Fibroblast of the aortic adventitia (primary cell): Measurements from ENCODE around the gene SLC25A21. TPM values are rescaled to one million over a fixed set of nuclear protein-coding genes. Genes with fewer than 3 reads are reported as not detected.

Source experiments
- DNase-seq: peaks from one replicate; pipeline ENCODE4 v3.0.0-alpha.2; 2010; ENCODE audit warnings: low read depth
- H3K4me3 ChIP-seq: 2 replicates; pipeline ENCODE4 v1.5.1; 2011; ENCODE audit warnings: low read depth, mild to moderate bottlenecking, control low read depth, low read length, moderate library complexity
- CTCF ChIP-seq: IDR thresholded peaks from 2 replicates; pipeline ENCODE4 v1.5.1; 2011; ENCODE audit warnings: mild to moderate bottlenecking, low read length, control low read depth, inconsistent platforms; ENCODE audit not compliant: insufficient read depth
- total RNA-seq: library from RNA; depleted of rRNA; stranded (reverse); fragments of >200 nt; gene quantifications from 2 replicates; pipeline ENCODE4 v1.2.3, GENCODE V29; 2012; ENCODE audit warnings: low replicate concordance

Gene SLC25A21
- total RNA-seq, 1 donor: 1.2 TPM

GRCh38 chr14:37047996-37048395 is 124.4 kb downstream of the SLC25A21 start:
- DNase-seq: no peak
- no peak for TF ChIP-seq CTCF
- no peak overlapping the region for H3K4me3 ChIP-seq

GRCh38 chr14:37047226-37047625 is 125.2 kb downstream of the SLC25A21 start:
- no peak for DNase-seq
- no peak overlapping the region for H3K4me3 ChIP-seq
- TF ChIP-seq CTCF: no peak

- no peak for DNase-seq
- no peak overlapping the region for H3K4me3 ChIP-seq
- no peak for TF ChIP-seq CTCF
These were observed 125.6 kb downstream of the SLC25A21 start for GRCh38 chr14:37046815-37047214.

GRCh38 chr14:37045340-37046061 is 126.9 kb downstream of the SLC25A21 start:
- no peak for TF ChIP-seq CTCF
- no peak for DNase-seq
- no peak overlapping the region for H3K4me3 ChIP-seq

GRCh38 chr14:37037636-37038387 is 134.6 kb downstream of the SLC25A21 start:
- H3K4me3 ChIP-seq: no peak overlapping the region
- DNase-seq: no peak
- TF ChIP-seq CTCF: no peak

GRCh38 chr14:37036669-37037341 is 135.6 kb downstream of the SLC25A21 start:
- TF ChIP-seq CTCF: no peak
- peak; percentile 57 for DNase-seq
- H3K4me3 ChIP-seq: no peak overlapping the region
